ENCODE results near the gene PIK3R5. TPM values are rescaled to one million over a fixed set of nuclear protein-coding genes. Genes with fewer than 3 reads are reported as not detected.
"Not testable (repeated sequence)": the region's sequence is repeated elsewhere in the genome, so short reads cannot be mapped to it uniquely, and the experiment has no call there.

Gene PIK3R5
- total and polyA plus RNA-seq, 5 donors, result 2.0 to 5.2 (median 4.9) TPM

DNA sequence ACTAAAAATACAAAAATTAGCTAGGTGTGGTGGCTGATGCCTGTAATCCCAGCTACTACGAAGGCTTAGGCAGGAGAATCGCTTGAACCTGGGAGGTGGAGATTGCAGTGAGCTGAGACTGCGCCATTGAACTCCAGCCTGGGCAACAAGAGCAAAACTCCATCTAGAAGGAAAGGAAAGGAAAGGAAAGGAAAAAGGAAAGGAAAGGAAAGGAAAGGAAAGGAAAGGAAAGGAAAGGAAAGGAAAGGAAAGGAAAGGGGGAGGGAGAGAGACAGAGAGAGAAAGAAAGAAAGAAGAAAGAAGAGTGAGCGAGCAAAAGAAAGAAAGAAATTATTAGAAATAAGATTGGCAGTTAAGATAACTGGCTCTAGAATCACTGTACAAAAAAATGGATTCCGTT lies 18.7 kb upstream of the PIK3R5 start:
- not testable (repeated sequence) for H3K4me1 ChIP-seq (ENCODE audit: control insufficient read depth, insufficient read depth, low read length)
- WGBS, result 90% methylated on average over 5 of the region's 5 CpGs

GRCh38 chr17:8981443-8981842 lies 15.9 kb upstream of the PIK3R5 start:
- H3K27me3 ChIP-seq (ENCODE audit: control insufficient read depth, insufficient read depth), result no peaks in the 10 kb centered on the region

More for the DNA sequence above, 18.7 kb upstream of the PIK3R5 start:
- ATAC-seq; H3K27me3 ChIP-seq (ENCODE audit: control insufficient read depth, insufficient read depth); H3K9me3 ChIP-seq (ENCODE audit: control insufficient read depth, low read length); H3K4me3 ChIP-seq (ENCODE audit: low read length); DNase-seq; H3K27ac ChIP-seq (ENCODE audit: low read length); intact Hi-C loops (cut with DNase I): not testable (repeated sequence)

GRCh38 chr17:8979715-8980114 lies 14.2 kb upstream of the PIK3R5 start:
- H3K27me3 ChIP-seq (ENCODE audit: control insufficient read depth, insufficient read depth), result no peaks in the 10 kb centered on the region
- intact Hi-C loops (cut with DNase I), result no loop called here
- no peak for ATAC-seq

More at GRCh38 chr17:8981443-8981842, 15.9 kb upstream of the PIK3R5 start:
- Histone ChIP-seq H3K4me1 (ENCODE audit: control insufficient read depth, insufficient read depth, low read length) (peaks cover 2% of the 10 kb centered on the region), H3K9me3 (ENCODE audit: control insufficient read depth, low read length) (no peaks in the 10 kb centered on the region), H3K4me3 (ENCODE audit: low read length) (no peak overlapping the region), H3K27ac (ENCODE audit: low read length) (no peak overlapping the region)
- WGBS, result 84% methylated on average over 2 of the region's 2 CpGs
- DNase-seq (no peak), ATAC-seq (no peak)
- intact Hi-C loops (cut with DNase I), result no loop called here

GRCh38 chr17:8976638-8977037 lies 11.1 kb upstream of the PIK3R5 start:
- ATAC-seq (no peak), DNase-seq (no peak)
- Histone ChIP-seq H3K9me3 (ENCODE audit: control insufficient read depth, low read length) (no peaks in the 10 kb centered on the region), H3K4me3 (ENCODE audit: low read length) (no peak overlapping the region), H3K27ac (ENCODE audit: low read length) (no peak overlapping the region), H3K4me1 (ENCODE audit: control insufficient read depth, insufficient read depth, low read length) (no peaks in the 10 kb centered on the region), H3K27me3 (ENCODE audit: control insufficient read depth, insufficient read depth) (no peaks in the 10 kb centered on the region)
- intact Hi-C loops (cut with DNase I), result no loop called here
- WGBS, result 88% methylated on average over 1 of the region's 1 CpG

More at GRCh38 chr17:8979715-8980114, 14.2 kb upstream of the PIK3R5 start:
- H3K9me3 ChIP-seq (ENCODE audit: control insufficient read depth, low read length), result no peaks in the 10 kb centered on the region
- no peak for DNase-seq
- no peaks in the 10 kb centered on the region for H3K4me1 ChIP-seq (ENCODE audit: control insufficient read depth, insufficient read depth, low read length)
- H3K4me3 ChIP-seq (ENCODE audit: low read length), result no peak overlapping the region
- H3K27ac ChIP-seq (ENCODE audit: low read length), result no peak overlapping the region

- intact Hi-C loops (cut with DNase I), result no loop called here
- no peaks in the 10 kb centered on the region for H3K27me3 ChIP-seq (ENCODE audit: control insufficient read depth, insufficient read depth)
Measured at GRCh38 chr17:8975091-8975725, 9.7 kb upstream of the PIK3R5 start.

GRCh38 chr17:8969901-8970300 lies 4.4 kb upstream of the PIK3R5 start:
- H3K27ac ChIP-seq (ENCODE audit: low read length), result no peak overlapping the region
- H3K27me3 ChIP-seq (ENCODE audit: control insufficient read depth, insufficient read depth), result no peaks in the 10 kb centered on the region
- no peaks in the 10 kb centered on the region for H3K9me3 ChIP-seq (ENCODE audit: control insufficient read depth, low read length)
- WGBS, result 70% methylated on average over 2 of the region's 2 CpGs
- intact Hi-C loops (cut with DNase I), result no loop called here
- no peak overlapping the region for H3K4me3 ChIP-seq (ENCODE audit: low read length)
- no peaks in the 10 kb centered on the region for H3K4me1 ChIP-seq (ENCODE audit: control insufficient read depth, insufficient read depth, low read length)
- ATAC-seq (no peak), DNase-seq (no peak)

More at GRCh38 chr17:8975091-8975725, 9.7 kb upstream of the PIK3R5 start:
- WGBS, result 77% methylated on average over 9 of the region's 9 CpGs
- ATAC-seq (no peak), DNase-seq (no peak)
- Histone ChIP-seq H3K9me3 (ENCODE audit: control insufficient read depth, low read length) (no peaks in the 10 kb centered on the region), H3K27ac (ENCODE audit: low read length) (no peak overlapping the region), H3K4me3 (ENCODE audit: low read length) (no peak overlapping the region), H3K4me1 (ENCODE audit: control insufficient read depth, insufficient read depth, low read length) (no peaks in the 10 kb centered on the region)

- no peaks in the 10 kb centered on the region for H3K27me3 ChIP-seq (ENCODE audit: control insufficient read depth, insufficient read depth)
- no peaks in the 10 kb centered on the region for H3K9me3 ChIP-seq (ENCODE audit: control insufficient read depth, low read length)
- intact Hi-C loops (cut with DNase I), result no loop called here
- DNase-seq (no peak), ATAC-seq (no peak)
- WGBS, result 86% methylated on average over 3 of the region's 3 CpGs
- H3K27ac ChIP-seq (ENCODE audit: low read length), result no peak overlapping the region
- H3K4me3 ChIP-seq (ENCODE audit: low read length), result no peak overlapping the region
- H3K4me1 ChIP-seq (ENCODE audit: control insufficient read depth, insufficient read depth, low read length), result no peaks in the 10 kb centered on the region
Measured at GRCh38 chr17:8968503-8968902, 3.0 kb upstream of the PIK3R5 start.

- no peak overlapping the region for H3K27ac ChIP-seq (ENCODE audit: low read length)
- H3K4me3 ChIP-seq (ENCODE audit: low read length), result no peak overlapping the region
- DNase-seq, result no peak
- no peak for ATAC-seq
- intact Hi-C loops (cut with DNase I), result no loop called here
- H3K27me3 ChIP-seq (ENCODE audit: control insufficient read depth, insufficient read depth), result no peaks in the 10 kb centered on the region
- H3K4me1 ChIP-seq (ENCODE audit: control insufficient read depth, insufficient read depth, low read length), result no peaks in the 10 kb centered on the region
- no peaks in the 10 kb centered on the region for H3K9me3 ChIP-seq (ENCODE audit: control insufficient read depth, low read length)
Measured at GRCh38 chr17:8967861-8968260, 2.4 kb upstream of the PIK3R5 start.

- intact Hi-C loops (cut with DNase I), result no loop called here
- Histone ChIP-seq H3K4me1 (ENCODE audit: control insufficient read depth, insufficient read depth, low read length) (no peaks in the 10 kb centered on the region), H3K9me3 (ENCODE audit: control insufficient read depth, low read length) (no peaks in the 10 kb centered on the region), H3K27ac (ENCODE audit: low read length) (no peak overlapping the region), H3K27me3 (ENCODE audit: control insufficient read depth, insufficient read depth) (no peaks in the 10 kb centered on the region), H3K4me3 (ENCODE audit: low read length) (no peak overlapping the region)
- WGBS, result 72% methylated on average over 9 of the region's 9 CpGs
- ATAC-seq (peak in 1 of 2 donors; percentile 44), DNase-seq (no peak)
Measured at GRCh38 chr17:8966926-8967325, 1.4 kb upstream of the PIK3R5 start.

GRCh38 chr17:8964801-8965393 lies 610 bp downstream of the PIK3R5 start:
- WGBS, result 31% methylated on average over 32 of the region's 32 CpGs
- intact Hi-C loops (cut with DNase I), result no loop called here
- DNase-seq (peak in 2 of 3 donors; percentile 66), ATAC-seq (peak; percentile 25 to 34)
- Histone ChIP-seq H3K4me1 (ENCODE audit: control insufficient read depth, insufficient read depth, low read length) (no peaks in the 10 kb centered on the region), H3K27me3 (ENCODE audit: control insufficient read depth, insufficient read depth) (no peaks in the 10 kb centered on the region), H3K9me3 (ENCODE audit: control insufficient read depth, low read length) (no peaks in the 10 kb centered on the region), H3K4me3 (ENCODE audit: low read length) (peak overlapping the region; percentile 60), H3K27ac (ENCODE audit: low read length) (no peak overlapping the region)

DNA sequence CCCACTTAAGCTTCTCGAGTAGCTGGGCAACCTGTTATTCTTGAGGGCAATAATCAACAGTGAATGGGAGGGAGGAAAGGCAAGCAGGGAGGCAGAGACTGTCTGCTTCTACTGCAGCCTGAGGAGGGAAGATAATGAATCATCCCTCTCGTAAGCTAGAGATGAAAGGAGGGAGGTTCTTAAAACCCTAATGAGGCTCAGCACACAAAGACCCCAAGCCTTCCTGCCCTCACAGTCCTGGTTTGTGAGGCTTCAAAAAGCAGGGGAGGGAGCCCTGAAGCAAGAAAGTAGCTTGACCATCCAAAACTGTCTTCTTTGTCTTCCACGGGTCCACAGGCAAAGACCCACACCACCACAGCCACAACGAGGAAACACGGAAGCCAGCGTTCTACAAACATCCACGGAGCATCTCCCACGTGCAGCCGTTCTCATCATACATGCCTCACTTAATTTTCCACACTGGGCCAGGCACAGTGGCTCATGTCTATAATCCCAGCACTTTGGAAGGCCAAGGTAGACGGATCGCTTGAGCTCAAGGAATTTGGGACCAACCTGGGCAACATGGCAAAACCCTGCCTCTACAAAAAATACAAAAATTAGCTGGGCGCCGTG lies 1.8 kb downstream of the PIK3R5 start:
- Histone ChIP-seq H3K4me1 (ENCODE audit: control insufficient read depth, insufficient read depth, low read length) (no peaks in the 10 kb centered on the region), H3K27me3 (ENCODE audit: control insufficient read depth, insufficient read depth) (no peaks in the 10 kb centered on the region), H3K9me3 (ENCODE audit: control insufficient read depth, low read length) (no peaks in the 10 kb centered on the region), H3K4me3 (ENCODE audit: low read length) (peak overlapping the region; percentile 1), H3K27ac (ENCODE audit: low read length) (no peak overlapping the region)
- WGBS, result 74% methylated on average over 13 of the region's 13 CpGs
- no peak for ATAC-seq
- DNase-seq, result no peak
- intact Hi-C loops (cut with DNase I), result no loop called here
